Measurements from ENCODE around the gene HLA-F.

DNA sequence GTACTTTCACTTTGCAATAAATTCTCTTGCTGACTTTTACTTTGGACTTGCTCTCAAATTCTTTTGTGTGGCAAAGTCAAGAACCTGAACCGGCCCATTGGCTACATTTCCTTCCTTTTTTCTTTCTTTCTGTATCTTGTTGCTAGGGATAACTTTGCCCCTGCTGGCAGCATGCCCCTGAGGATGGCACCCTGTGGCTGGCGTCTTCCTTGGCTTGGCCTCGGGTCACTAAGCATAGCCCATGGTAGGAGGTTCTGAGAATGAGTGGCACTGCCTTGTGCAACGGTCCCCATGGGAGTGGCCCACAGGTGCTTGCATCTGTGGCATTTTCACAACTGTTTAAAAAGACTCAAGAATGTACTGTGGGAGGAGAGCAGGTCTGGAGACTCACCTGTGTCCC is 14.0 kb upstream of the HLA-F start:
- TF ChIP-seq, protein P1, sequence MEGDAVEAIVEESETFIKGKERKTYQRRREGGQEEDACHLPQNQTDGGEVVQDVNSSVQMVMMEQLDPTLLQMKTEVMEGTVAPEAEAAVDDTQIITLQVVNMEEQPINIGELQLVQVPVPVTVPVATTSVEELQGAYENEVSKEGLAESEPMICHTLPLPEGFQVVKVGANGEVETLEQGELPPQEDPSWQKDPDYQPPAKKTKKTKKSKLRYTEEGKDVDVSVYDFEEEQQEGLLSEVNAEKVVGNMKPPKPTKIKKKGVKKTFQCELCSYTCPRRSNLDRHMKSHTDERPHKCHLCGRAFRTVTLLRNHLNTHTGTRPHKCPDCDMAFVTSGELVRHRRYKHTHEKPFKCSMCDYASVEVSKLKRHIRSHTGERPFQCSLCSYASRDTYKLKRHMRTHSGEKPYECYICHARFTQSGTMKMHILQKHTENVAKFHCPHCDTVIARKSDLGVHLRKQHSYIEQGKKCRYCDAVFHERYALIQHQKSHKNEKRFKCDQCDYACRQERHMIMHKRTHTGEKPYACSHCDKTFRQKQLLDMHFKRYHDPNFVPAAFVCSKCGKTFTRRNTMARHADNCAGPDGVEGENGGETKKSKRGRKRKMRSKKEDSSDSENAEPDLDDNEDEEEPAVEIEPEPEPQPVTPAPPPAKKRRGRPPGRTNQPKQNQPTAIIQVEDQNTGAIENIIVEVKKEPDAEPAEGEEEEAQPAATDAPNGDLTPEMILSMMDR (IDR thresholded peaks at IDR 0.05), result no peak
- TF ChIP-seq POLR2A (IDR thresholded peaks at IDR 0.05), result no peak

All from esophagus squamous epithelium (tissue), 4 donors.